ENCODE measurements around the gene ESRRA. TPM values are rescaled to one million over a fixed set of nuclear protein-coding genes. Genes with fewer than 3 reads are reported as not detected.

ESRRA gene
- polyA plus RNA-seq, 1 donor from 2014 or later, result 29.0 TPM

DNA sequence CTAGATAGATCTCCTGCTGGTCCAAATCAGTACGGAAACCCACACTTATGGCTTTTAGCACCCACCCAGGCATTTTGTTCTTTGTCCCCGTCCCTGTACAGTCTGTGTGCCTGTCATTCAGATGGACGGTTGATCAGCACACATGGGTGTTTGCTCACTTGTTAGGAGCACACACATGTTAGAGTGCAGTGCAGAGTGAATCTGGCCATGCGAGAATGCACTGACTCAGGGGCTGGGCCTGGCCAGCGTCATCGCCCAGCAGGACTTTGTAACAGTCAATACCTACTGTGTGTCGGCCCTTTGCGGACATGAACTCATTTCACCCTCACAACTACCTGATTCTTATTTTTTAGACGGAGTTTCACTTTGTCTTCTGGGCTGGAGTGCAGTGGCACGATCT lies 57.0 kb downstream of the ESRRA start:
- H3K9me3 ChIP-seq (ENCODE audit: low read length), result no peaks in the 10 kb centered on the region

GRCh38 chr11:64364435-64364834 lies 59.1 kb downstream of the ESRRA start:
- TF ChIP-seq, protein P1, sequence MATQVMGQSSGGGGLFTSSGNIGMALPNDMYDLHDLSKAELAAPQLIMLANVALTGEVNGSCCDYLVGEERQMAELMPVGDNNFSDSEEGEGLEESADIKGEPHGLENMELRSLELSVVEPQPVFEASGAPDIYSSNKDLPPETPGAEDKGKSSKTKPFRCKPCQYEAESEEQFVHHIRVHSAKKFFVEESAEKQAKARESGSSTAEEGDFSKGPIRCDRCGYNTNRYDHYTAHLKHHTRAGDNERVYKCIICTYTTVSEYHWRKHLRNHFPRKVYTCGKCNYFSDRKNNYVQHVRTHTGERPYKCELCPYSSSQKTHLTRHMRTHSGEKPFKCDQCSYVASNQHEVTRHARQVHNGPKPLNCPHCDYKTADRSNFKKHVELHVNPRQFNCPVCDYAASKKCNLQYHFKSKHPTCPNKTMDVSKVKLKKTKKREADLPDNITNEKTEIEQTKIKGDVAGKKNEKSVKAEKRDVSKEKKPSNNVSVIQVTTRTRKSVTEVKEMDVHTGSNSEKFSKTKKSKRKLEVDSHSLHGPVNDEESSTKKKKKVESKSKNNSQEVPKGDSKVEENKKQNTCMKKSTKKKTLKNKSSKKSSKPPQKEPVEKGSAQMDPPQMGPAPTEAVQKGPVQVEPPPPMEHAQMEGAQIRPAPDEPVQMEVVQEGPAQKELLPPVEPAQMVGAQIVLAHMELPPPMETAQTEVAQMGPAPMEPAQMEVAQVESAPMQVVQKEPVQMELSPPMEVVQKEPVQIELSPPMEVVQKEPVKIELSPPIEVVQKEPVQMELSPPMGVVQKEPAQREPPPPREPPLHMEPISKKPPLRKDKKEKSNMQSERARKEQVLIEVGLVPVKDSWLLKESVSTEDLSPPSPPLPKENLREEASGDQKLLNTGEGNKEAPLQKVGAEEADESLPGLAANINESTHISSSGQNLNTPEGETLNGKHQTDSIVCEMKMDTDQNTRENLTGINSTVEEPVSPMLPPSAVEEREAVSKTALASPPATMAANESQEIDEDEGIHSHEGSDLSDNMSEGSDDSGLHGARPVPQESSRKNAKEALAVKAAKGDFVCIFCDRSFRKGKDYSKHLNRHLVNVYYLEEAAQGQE (IDR thresholded peaks at IDR 0.05; ENCODE audit: borderline replicate concordance), result no peak
- TF ChIP-seq EP300 (conservative IDR thresholded peaks at IDR 0.05; ENCODE audit: poor library complexity, severe bottlenecking) (no peak), TAF1 (IDR thresholded peaks at IDR 0.05; ENCODE audit: low read depth) (no peak), POLR2AphosphoS5 (IDR thresholded peaks at IDR 0.05) (no peak), EZH2 (IDR thresholded peaks at IDR 0.05; ENCODE audit: borderline replicate concordance, insufficient read depth, low read length, poor library complexity, severe bottlenecking) (no peak), SMC3 (conservative IDR thresholded peaks at IDR 0.05; ENCODE audit: poor library complexity) (no peak), MXI1 (conservative IDR thresholded peaks at IDR 0.05; ENCODE audit: poor library complexity, severe bottlenecking) (no peak), RAD21 (conservative IDR thresholded peaks at IDR 0.05) (no peak), CTCF (IDR thresholded peaks at IDR 0.05; ENCODE audit: poor library complexity, severe bottlenecking) (no peak)
- Histone ChIP-seq H3K9me2 (ENCODE audit: insufficient read depth, low read length) (no peaks in the 10 kb centered on the region), H3K9me3 (ENCODE audit: low read length) (no peaks in the 10 kb centered on the region), H3K4me2 (ENCODE audit: low read length) (no peak overlapping the region), H4K20me1 (ENCODE audit: insufficient read depth) (no peaks in the 10 kb centered on the region), H3K36me3 (ENCODE audit: insufficient read depth, low read length) (no peaks in the 10 kb centered on the region), H3K27ac (ENCODE audit: low read length) (no peak overlapping the region), H3K4me3 (ENCODE audit: low read length) (no peak overlapping the region), H3K9ac (ENCODE audit: low read length) (no peak overlapping the region), H3F3A (ENCODE audit: insufficient read depth, low read length, poor library complexity, severe bottlenecking) (no peaks in the 10 kb centered on the region), H3K79me2 (replicated peaks; ENCODE audit: insufficient read depth, low read length) (no peaks in the 10 kb centered on the region), H2AFZ (ENCODE audit: low read depth, low read length) (no peak overlapping the region), H3K27me3 (ENCODE audit: insufficient read depth, low read depth, low read length) (no peaks in the 10 kb centered on the region)

More for the DNA sequence above, 57.0 kb downstream of the ESRRA start:
- Histone ChIP-seq H3F3A (ENCODE audit: insufficient read depth, low read length, poor library complexity, severe bottlenecking) (no peaks in the 10 kb centered on the region), H3K27ac (ENCODE audit: low read length) (no peak overlapping the region), H3K4me3 (ENCODE audit: low read length) (no peak overlapping the region), H4K20me1 (ENCODE audit: insufficient read depth) (no peaks in the 10 kb centered on the region), H3K27me3 (ENCODE audit: insufficient read depth, low read depth, low read length) (no peaks in the 10 kb centered on the region), H2AFZ (ENCODE audit: low read depth, low read length) (no peak overlapping the region), H3K9ac (ENCODE audit: low read length) (no peak overlapping the region), H3K9me2 (ENCODE audit: insufficient read depth, low read length) (no peaks in the 10 kb centered on the region), H3K79me2 (replicated peaks; ENCODE audit: insufficient read depth, low read length) (no peaks in the 10 kb centered on the region), H3K4me2 (ENCODE audit: low read length) (no peak overlapping the region), H3K36me3 (ENCODE audit: insufficient read depth, low read length) (no peaks in the 10 kb centered on the region)
- TF ChIP-seq RAD21 (conservative IDR thresholded peaks at IDR 0.05) (no peak), POLR2AphosphoS5 (IDR thresholded peaks at IDR 0.05) (no peak), TAF1 (IDR thresholded peaks at IDR 0.05; ENCODE audit: low read depth) (no peak), EP300 (conservative IDR thresholded peaks at IDR 0.05; ENCODE audit: poor library complexity, severe bottlenecking) (no peak), CTCF (IDR thresholded peaks at IDR 0.05; ENCODE audit: poor library complexity, severe bottlenecking) (no peak), EZH2 (IDR thresholded peaks at IDR 0.05; ENCODE audit: borderline replicate concordance, insufficient read depth, low read length, poor library complexity, severe bottlenecking) (no peak), MXI1 (conservative IDR thresholded peaks at IDR 0.05; ENCODE audit: poor library complexity, severe bottlenecking) (no peak), SMC3 (conservative IDR thresholded peaks at IDR 0.05; ENCODE audit: poor library complexity) (no peak)
- TF ChIP-seq, protein P1 (IDR thresholded peaks at IDR 0.05; ENCODE audit: borderline replicate concordance), result no peak
